T-helper 1 cell treated with Interleukin-12 subunit alpha and Interleukin-12 subunit beta and Interleukin-4 antibody, amounts not matched to agents 30 ng/mL and 1 ng/mL, for 36 hours (primary cell): ENCODE data around the gene MRPL22. TPM values are rescaled to one million over a fixed set of nuclear protein-coding genes. Genes with fewer than 3 reads are reported as not detected.
"Not testable (repeated sequence)": the region's sequence is repeated elsewhere in the genome, so short reads cannot be mapped to it uniquely, and the experiment has no call there.

Experiments used
- intact Hi-C: fragments of 100-400 bp; cut with micrococcal nuclease; formaldehyde crosslinking; loops from one replicate; pipeline ENCODE4 v1.15.1; 2024
- total RNA-seq: library from RNA; stranded (reverse); gene quantifications from 2 replicates; pipeline ENCODE4 v1.2.3, GENCODE V29; 2022

MRPL22 gene
- total RNA-seq, 1 donor from 2014 or later, result 60.5 TPM

- intact Hi-C loops, result no loop called here
Observed at GRCh38 chr5:154986151-154986550, 45.3 kb downstream of the MRPL22 start.

DNA sequence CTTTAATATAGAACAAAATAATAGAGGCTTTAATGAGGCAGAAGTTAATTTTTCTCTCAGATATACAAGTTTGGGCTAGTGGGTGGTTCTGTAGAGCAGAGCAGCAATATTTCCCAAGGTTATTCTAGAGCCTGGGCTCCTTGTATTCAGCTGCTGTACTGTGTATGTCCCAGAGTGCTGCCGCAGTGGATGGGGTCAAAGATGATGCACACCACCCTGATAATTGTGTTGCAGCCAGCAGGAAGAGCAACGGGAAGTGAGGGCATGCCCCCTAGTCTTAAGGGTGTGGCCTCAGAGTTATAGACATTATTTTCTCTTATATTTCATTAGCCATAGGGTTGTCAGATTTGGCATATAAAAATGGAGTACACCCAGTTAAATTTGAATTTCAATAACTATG, 48.8 kb downstream of the MRPL22 start:
- intact Hi-C loops, result no loop called here

GRCh38 chr5:154993461-154993860, 52.6 kb downstream of the MRPL22 start:
- intact Hi-C loops, result no loop called here

- intact Hi-C loops, result no loop called here
Observed at GRCh38 chr5:154995679-154996078, 54.8 kb downstream of the MRPL22 start.

DNA sequence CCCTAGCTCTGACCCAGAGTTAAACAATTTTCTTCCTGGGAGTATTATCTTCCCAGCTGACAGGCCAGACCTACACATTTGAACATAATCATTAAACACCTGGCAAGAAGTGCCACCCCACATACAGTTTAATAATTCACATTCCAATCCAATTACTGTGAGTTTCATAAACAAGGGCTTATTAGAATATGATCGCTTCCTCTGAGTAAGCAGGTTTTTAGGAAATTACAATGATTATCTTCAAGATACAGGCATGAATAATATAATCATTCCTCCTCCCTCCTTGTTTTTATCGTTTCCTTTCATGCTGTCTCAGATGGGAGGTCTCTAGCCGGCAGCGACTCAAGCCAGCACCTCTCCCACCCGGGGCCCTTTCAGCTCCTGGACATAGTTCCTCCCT, 56.9 kb downstream of the MRPL22 start:
- intact Hi-C loops, result no loop called here

DNA sequence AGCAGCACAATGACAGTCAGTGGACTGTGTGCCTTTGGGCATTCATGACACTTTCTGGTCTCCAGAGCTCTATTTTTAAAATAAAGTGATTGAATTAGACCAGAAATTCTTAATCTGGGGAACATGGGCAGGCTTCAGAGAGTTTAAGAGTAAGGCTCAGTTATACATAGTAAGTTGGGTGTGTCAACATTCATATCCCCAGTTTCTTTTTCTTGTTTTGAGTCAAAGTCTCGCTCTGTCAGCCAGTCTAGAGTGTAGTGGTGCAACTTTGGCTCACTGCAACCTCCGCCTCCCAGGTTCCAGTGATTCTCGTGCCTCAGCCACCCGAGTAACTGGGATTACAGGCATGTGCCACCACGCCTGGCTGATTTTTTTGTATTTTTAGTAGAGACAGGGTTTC, 59.0 kb downstream of the MRPL22 start:
- intact Hi-C loops, result no loop called here

DNA sequence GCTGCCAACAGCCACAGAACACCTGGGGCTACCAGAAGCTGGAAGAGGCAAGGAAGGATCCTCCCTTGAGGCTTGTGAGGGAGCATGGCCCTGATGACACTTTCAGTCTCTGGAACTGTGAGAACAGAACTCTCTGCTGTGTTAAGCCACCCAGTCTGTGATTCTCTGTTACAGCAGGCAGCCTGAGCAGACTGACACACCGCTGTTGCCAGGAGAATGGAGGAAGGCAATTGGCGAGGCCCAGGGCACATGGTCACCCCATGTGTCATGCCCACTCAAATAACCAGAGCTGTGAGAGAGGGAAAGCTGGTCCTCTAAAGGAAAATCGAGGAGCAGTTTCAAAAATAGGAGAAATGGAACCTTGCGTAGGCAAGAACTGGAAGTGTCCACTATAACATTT, 60.6 kb downstream of the MRPL22 start:
- intact Hi-C loops, result no loop called here

DNA sequence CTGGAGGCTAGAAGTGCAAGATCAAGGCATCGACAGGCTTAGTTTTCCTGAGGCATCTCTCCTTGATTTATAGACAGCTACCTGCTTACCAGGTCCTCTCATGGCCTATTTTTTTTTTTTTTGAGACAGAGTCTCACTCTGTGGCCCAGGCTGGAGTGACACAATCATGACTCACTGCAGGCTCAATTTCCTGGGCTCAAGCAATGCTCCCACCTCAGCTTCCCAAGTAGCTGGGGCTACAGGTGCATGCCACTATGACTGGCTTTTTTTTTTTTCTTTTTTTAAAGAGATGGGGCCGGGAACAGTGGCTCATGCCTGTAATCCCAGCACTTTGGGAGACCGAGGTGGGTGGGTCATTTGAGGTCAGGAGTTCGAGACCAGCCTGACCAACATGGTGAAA, 61.8 kb downstream of the MRPL22 start:
- intact Hi-C loops, result not testable (repeated sequence)

DNA sequence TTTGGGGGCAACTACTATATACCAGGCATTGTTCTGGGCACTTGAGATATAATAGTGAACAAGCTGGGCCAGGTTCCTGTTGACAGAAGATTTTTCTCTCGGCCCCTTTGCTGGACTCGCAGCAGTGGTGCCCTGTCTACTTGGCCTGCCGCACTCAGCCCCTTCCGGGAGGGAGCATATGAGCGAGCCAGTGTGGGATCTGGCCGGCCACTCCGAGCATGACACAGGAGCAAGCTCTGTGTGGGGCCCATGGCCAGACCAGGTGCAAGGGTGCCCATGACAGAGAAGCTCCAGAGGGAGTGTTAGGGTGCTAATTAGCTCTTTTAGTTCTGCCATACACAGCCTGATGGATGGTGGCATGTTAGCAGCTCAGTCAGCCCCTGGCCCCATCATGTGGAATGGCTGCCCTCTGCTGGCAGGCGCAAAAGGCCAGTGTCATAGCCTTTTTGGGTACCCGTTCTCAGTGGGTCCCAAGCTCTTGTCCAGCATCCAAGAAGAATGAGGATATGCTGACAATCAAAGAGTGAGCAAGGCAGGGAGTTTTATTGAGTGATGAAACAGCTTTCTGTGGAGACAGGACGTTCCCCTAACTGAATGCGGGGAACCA, 63.4 kb downstream of the MRPL22 start:
- intact Hi-C loops, result loop anchor here (1.0 to 2.0 kb wide), 4 partner anchors 31 to 537 kb away; no protein-coding TSS in a partner anchor

DNA sequence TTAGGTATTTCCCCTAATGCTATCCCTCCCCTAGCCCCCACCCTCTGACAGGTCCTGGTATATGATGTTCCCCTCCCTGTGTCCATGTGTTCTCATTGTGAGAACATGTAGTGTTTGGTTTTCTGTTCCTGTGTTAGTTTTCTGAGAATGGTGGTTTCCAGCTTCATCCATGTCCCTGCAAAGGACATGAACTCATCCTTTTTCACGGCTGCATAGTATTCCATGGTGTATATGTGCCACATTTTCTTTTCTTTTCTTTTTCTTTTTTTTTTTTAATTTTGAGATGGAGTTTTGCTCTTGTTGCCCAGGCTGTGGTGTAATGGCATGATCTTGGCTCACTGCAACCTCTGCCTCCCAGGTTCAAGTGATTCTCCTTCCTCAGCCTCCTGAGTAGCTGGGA, 65.4 kb downstream of the MRPL22 start:
- intact Hi-C loops, result not testable (repeated sequence)

GRCh38 chr5:155008669-155009068, 67.8 kb downstream of the MRPL22 start:
- intact Hi-C loops, result no loop called here

DNA sequence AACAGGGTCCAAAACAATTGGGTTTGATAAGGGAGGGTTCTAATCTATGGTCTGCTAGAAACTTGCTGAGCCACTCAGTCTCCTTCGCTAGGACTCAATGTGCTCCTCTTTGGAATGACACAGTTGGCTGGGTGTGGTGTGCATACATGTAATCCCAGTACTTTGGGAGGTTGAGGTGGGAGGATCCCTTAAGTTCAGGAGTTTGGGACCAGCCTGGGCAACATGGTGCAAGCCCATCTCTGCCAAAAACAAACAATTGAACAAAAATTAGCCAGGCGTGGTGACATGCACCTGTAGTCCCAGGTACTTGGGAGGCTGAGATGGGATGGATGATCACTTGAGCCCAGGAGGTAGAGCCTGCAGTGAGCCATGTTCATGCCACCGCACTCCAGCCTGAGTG, 70.0 kb downstream of the MRPL22 start:
- intact Hi-C loops, result no loop called here

DNA sequence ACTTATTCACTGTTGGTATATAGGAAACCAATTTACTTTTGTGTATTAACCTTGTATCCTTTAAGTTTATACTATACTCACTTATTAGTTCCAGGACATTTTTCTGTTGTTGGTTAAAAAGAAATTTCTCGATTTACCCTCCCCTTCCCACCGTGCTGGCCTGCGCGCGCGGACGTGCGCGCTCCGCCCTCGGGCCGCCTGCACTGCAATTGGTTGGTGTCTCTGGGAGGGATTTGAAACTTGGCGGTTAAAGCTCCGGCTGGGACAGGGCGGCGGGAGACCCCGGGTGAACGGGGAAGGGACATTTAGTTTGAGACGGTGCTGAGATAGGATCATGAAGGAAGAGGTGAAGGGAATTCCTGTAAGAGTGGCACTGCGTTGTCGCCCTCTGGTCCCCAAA, 72.7 kb downstream of the MRPL22 start, which contains the start of gene KIF4B:
TSS of gene KIF4B (plus strand) at position 230 of the 400 bp plus-strand sequence. CDS start at position 335, 105 bp downstream.
- intact Hi-C loops, result no loop called here

GRCh38 chr5:155015239-155015638, 74.4 kb downstream of the MRPL22 start:
- intact Hi-C loops, result no loop called here

GRCh38 chr5:155017610-155018009, 76.7 kb downstream of the MRPL22 start:
- intact Hi-C loops, result no loop called here

Other genes starting within 250 kb of the MRPL22 start
- 239 and 240 TPM in 2 replicates for gene LARP1, start 185.7 kb upstream of the MRPL22 start, total RNA-seq
- not detected in 2 replicates for gene FAXDC2, start 90.5 kb upstream of the MRPL22 start, total RNA-seq
- gene CNOT8, start 82.4 kb upstream of the MRPL22 start, total RNA-seq, result 73.0 and 82.1 TPM in 2 replicates
- gene GEMIN5, start 2.9 kb upstream of the MRPL22 start, total RNA-seq, result 18.4 and 23.3 TPM in 2 replicates
- 0.05 and 0.07 TPM in 2 replicates for gene KIF4B, start 72.7 kb downstream of the MRPL22 start, total RNA-seq